Gastrocnemius medialis (tissue), 4 donors: ENCODE results near the gene CCDC150.

Experiments
- POLR2A ChIP-seq, 2 donors: fragments of 450-650 bp; IDR thresholded peaks; one replicate each; pipeline ENCODE4 v1.6.1; 2017; ENCODE audit warnings: antibody characterized with exemption in 2 of 2, mild to moderate bottlenecking in 2 of 2, moderate library complexity in 2 of 2
- TF ChIP-seq, protein P1 (sequence below), 5 experiments: fragments of 450-650 bp in 3 of 5; fragments of 200-600 bp in 2 of 5; sonication (generic) in 2 of 5; IDR thresholded peaks in 4 of 5; conservative IDR thresholded peaks in 1 of 5; 1 replicate in 4 of 5; 2 replicates in 1 of 5; pipeline ENCODE4 v1.5.1; 2016 to 2019; ENCODE audit warnings: antibody characterized with exemption in 5 of 5, mild to moderate bottlenecking in 3 of 5, moderate library complexity in 3 of 5

- no peak for TF ChIP-seq POLR2A (IDR thresholded peaks at IDR 0.05)
- TF ChIP-seq, protein P1, sequence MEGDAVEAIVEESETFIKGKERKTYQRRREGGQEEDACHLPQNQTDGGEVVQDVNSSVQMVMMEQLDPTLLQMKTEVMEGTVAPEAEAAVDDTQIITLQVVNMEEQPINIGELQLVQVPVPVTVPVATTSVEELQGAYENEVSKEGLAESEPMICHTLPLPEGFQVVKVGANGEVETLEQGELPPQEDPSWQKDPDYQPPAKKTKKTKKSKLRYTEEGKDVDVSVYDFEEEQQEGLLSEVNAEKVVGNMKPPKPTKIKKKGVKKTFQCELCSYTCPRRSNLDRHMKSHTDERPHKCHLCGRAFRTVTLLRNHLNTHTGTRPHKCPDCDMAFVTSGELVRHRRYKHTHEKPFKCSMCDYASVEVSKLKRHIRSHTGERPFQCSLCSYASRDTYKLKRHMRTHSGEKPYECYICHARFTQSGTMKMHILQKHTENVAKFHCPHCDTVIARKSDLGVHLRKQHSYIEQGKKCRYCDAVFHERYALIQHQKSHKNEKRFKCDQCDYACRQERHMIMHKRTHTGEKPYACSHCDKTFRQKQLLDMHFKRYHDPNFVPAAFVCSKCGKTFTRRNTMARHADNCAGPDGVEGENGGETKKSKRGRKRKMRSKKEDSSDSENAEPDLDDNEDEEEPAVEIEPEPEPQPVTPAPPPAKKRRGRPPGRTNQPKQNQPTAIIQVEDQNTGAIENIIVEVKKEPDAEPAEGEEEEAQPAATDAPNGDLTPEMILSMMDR (IDR thresholded peaks at IDR 0.05 in 4 of 5, conservative IDR thresholded peaks at IDR 0.05 in 1 of 5), result no peak
Observed at GRCh38 chr2:196601430-196602306, 37.8 kb upstream of the CCDC150 start.
